WTC11 (cell line): ENCODE measurements around the gene MRPL54. TPM values are rescaled to one million over a fixed set of nuclear protein-coding genes. Genes with fewer than 3 reads are reported as not detected.

Experiments
- ATAC-seq: fragments of 200-7000 bp; cut with Tn5 transposase; 2 replicates; pipeline ENCODE4 v1.10.0; 2021; ENCODE audit warnings: mild to moderate bottlenecking, moderate library complexity
- CTCF ChIA-PET: fragments of 300-600 bp; sonication (Branson Sonifier 250); formaldehyde crosslinking; loops from one replicate; lab custom pipeline; 2021; ENCODE audit warnings: antibody characterized with exemption; lab: Charles Lee
- POLR2A ChIA-PET: fragments of 350-600 bp; sonication (Branson Sonifier 250); formaldehyde crosslinking; loops from one replicate; lab custom pipeline; 2021; ENCODE audit warnings: antibody characterized with exemption; lab: Charles Lee
- DNase-seq: peaks from one replicate; pipeline ENCODE4 v3.0.0; 2021; ENCODE audit warnings: low spot score
- H3K27ac Mint-ChIP-seq: 2 replicates; pipeline ENCODE4 v1.8.0; 2021; ENCODE audit warnings: mixed read lengths
- H3K27me3 Mint-ChIP-seq: 2 replicates; pipeline ENCODE4 v1.8.0; 2021; ENCODE audit warnings: low read depth, mild to moderate bottlenecking, moderate library complexity, mixed read lengths
- H3K36me3 Mint-ChIP-seq: 2 replicates; pipeline ENCODE4 v1.8.0; 2021; ENCODE audit warnings: mixed read lengths
- H3K4me1 Mint-ChIP-seq: 2 replicates; pipeline ENCODE4 v1.8.0; 2022; ENCODE audit warnings: mixed read lengths
- H3K4me3 Mint-ChIP-seq: 2 replicates; pipeline ENCODE4 v1.8.0; 2021; ENCODE audit warnings: mild to moderate bottlenecking, moderate library complexity, mixed read lengths
- H3K9me3 Mint-ChIP-seq: 2 replicates; pipeline ENCODE4 v1.8.0; 2021; ENCODE audit warnings: mixed read lengths
- CBFB ChIP-seq: sonication (generic); formaldehyde crosslinking; IDR thresholded peaks from 2 replicates; pipeline ENCODE4 v1.8.1; 2022; ENCODE audit warnings: mild to moderate bottlenecking, low read depth, missing genetic modification reagents
- CREM ChIP-seq: sonication (generic); formaldehyde crosslinking; IDR thresholded peaks from 2 replicates; pipeline ENCODE4 v1.8.1; 2022; ENCODE audit warnings: mild to moderate bottlenecking, missing genetic modification reagents, moderate library complexity
- ETV6 ChIP-seq: sonication (generic); formaldehyde crosslinking; IDR thresholded peaks from 2 replicates; pipeline ENCODE4 v1.8.1; 2022; ENCODE audit warnings: mild to moderate bottlenecking, missing genetic modification reagents
- HMGA2 ChIP-seq: fragments of 250-450 bp; sonication (Bioruptor Pico); IDR thresholded peaks from 2 replicates; pipeline ENCODE4 v1.4.0; 2021; ENCODE audit warnings: mild to moderate bottlenecking, moderate library complexity
- JUN ChIP-seq: sonication (generic); formaldehyde crosslinking; IDR thresholded peaks from 2 replicates; pipeline ENCODE4 v1.8.0; 2023; ENCODE audit warnings: mild to moderate bottlenecking, missing genetic modification reagents
- TCF7 ChIP-seq: sonication (generic); formaldehyde crosslinking; IDR thresholded peaks from 2 replicates; pipeline ENCODE4 v1.8.0; 2022; ENCODE audit warnings: mild to moderate bottlenecking, low read depth, missing genetic modification reagents, moderate library complexity
- ZNF138 ChIP-seq: sonication (generic); formaldehyde crosslinking; conservative IDR thresholded peaks from 2 replicates; pipeline ENCODE4 v1.8.1; 2022; ENCODE audit warnings: mild to moderate bottlenecking, moderate library complexity, missing genetic modification reagents
- ZNF263 ChIP-seq: sonication (generic); formaldehyde crosslinking; IDR thresholded peaks from 2 replicates; pipeline ENCODE4 v1.8.1; 2022; ENCODE audit warnings: low read depth, mild to moderate bottlenecking, moderate library complexity, missing genetic modification reagents
- total RNA-seq: library from RNA; stranded (reverse); gene quantifications from 3 replicates; pipeline ENCODE4 v1.2.3, GENCODE V29; 2021
- TF ChIP-seq, protein P1 (sequence below): sonication (generic); formaldehyde crosslinking; IDR thresholded peaks from 2 replicates; pipeline ENCODE4 v1.8.0; 2023; ENCODE audit warnings: missing genetic modification reagents, mild to moderate bottlenecking, borderline replicate concordance
- TF ChIP-seq, protein P2 (sequence below): sonication (generic); formaldehyde crosslinking; IDR thresholded peaks from 2 replicates; pipeline ENCODE4 v1.8.1; 2023; ENCODE audit warnings: mild to moderate bottlenecking, missing genetic modification reagents, borderline replicate concordance
- TF ChIP-seq, protein P3 (sequence below): fragments of 250-450 bp; sonication (Bioruptor Pico); IDR thresholded peaks from 2 replicates; pipeline ENCODE4 v1.8.0; 2021; ENCODE audit warnings: mild to moderate bottlenecking
- TF ChIP-seq, protein P4 (sequence below): fragments of 250-450 bp; sonication (Bioruptor Pico); IDR thresholded peaks from 2 replicates; pipeline ENCODE4 v1.9.0; 2021; ENCODE audit warnings: moderate library complexity, mild to moderate bottlenecking, inconsistent platforms, borderline replicate concordance
- TF ChIP-seq, protein P5 (sequence below): fragments of 250-450 bp; sonication (Bioruptor Pico); IDR thresholded peaks from 2 replicates; pipeline ENCODE4 v1.9.0; 2021; ENCODE audit warnings: mild to moderate bottlenecking
- TF ChIP-seq, protein P6 (sequence below): fragments of 250-450 bp; sonication (Bioruptor Pico); conservative IDR thresholded peaks from 2 replicates; pipeline ENCODE4 v1.9.0; 2021; ENCODE audit warnings: mild to moderate bottlenecking
- TF ChIP-seq, protein P7 (sequence below): sonication (generic); formaldehyde crosslinking; IDR thresholded peaks from 2 replicates; pipeline ENCODE4 v1.8.0; 2022; ENCODE audit warnings: missing genetic modification reagents

The MRPL54 gene
- total RNA-seq, 1 experiment from 2014 or later, result 62.3 TPM

DNA sequence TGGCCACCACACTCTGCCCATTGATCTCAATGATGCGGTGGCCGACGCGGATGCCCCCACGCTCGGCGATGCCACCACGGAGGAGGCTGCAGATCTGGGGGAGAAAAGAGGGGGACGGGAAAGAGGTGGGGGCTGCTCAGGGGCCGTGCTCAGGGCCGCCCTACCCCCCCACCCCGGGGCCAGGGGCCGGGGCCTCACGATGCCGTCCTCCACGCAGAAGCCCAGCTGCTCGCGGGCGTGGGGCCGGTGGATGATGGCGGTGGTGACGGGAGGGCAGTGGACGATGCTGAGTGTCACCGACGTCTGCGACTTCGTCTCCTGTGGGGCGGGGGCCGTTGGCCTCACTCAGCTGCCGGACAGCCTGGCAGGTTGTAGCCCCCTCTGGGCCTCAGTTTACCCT is 11.2 kb upstream of the MRPL54 start:
- Mint-ChIP-seq H3K27me3 (no peaks in the 10 kb centered on the region), H3K9me3 (no peaks in the 10 kb centered on the region), H3K27ac (no peak overlapping the region), H3K4me1 (no peaks in the 10 kb centered on the region), H3K36me3 (peaks cover 18% of the 10 kb centered on the region), H3K4me3 (no peak overlapping the region)
- ATAC-seq (no peak), DNase-seq (no peak)
- CTCF ChIA-PET, result interaction anchor here (0.5 to 1.5 kb wide), 3 partner anchors 11 to 312 kb away, joined by 3 to 4 read pairs (median 3); partner anchors contain the start of gene MRPL54
- TF ChIP-seq, protein P1, sequence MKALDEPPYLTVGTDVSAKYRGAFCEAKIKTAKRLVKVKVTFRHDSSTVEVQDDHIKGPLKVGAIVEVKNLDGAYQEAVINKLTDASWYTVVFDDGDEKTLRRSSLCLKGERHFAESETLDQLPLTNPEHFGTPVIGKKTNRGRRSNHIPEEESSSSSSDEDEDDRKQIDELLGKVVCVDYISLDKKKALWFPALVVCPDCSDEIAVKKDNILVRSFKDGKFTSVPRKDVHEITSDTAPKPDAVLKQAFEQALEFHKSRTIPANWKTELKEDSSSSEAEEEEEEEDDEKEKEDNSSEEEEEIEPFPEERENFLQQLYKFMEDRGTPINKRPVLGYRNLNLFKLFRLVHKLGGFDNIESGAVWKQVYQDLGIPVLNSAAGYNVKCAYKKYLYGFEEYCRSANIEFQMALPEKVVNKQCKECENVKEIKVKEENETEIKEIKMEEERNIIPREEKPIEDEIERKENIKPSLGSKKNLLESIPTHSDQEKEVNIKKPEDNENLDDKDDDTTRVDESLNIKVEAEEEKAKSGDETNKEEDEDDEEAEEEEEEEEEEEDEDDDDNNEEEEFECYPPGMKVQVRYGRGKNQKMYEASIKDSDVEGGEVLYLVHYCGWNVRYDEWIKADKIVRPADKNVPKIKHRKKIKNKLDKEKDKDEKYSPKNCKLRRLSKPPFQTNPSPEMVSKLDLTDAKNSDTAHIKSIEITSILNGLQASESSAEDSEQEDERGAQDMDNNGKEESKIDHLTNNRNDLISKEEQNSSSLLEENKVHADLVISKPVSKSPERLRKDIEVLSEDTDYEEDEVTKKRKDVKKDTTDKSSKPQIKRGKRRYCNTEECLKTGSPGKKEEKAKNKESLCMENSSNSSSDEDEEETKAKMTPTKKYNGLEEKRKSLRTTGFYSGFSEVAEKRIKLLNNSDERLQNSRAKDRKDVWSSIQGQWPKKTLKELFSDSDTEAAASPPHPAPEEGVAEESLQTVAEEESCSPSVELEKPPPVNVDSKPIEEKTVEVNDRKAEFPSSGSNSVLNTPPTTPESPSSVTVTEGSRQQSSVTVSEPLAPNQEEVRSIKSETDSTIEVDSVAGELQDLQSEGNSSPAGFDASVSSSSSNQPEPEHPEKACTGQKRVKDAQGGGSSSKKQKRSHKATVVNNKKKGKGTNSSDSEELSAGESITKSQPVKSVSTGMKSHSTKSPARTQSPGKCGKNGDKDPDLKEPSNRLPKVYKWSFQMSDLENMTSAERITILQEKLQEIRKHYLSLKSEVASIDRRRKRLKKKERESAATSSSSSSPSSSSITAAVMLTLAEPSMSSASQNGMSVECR (CRISPR knock-in tag), result no peak
- no peak for TF ChIP-seq ZNF263 (CRISPR knock-in tag)
- no peak for TF ChIP-seq ETV6
- TF ChIP-seq ZNF138 (CRISPR knock-in tag), result no peak
- TF ChIP-seq, protein P2, sequence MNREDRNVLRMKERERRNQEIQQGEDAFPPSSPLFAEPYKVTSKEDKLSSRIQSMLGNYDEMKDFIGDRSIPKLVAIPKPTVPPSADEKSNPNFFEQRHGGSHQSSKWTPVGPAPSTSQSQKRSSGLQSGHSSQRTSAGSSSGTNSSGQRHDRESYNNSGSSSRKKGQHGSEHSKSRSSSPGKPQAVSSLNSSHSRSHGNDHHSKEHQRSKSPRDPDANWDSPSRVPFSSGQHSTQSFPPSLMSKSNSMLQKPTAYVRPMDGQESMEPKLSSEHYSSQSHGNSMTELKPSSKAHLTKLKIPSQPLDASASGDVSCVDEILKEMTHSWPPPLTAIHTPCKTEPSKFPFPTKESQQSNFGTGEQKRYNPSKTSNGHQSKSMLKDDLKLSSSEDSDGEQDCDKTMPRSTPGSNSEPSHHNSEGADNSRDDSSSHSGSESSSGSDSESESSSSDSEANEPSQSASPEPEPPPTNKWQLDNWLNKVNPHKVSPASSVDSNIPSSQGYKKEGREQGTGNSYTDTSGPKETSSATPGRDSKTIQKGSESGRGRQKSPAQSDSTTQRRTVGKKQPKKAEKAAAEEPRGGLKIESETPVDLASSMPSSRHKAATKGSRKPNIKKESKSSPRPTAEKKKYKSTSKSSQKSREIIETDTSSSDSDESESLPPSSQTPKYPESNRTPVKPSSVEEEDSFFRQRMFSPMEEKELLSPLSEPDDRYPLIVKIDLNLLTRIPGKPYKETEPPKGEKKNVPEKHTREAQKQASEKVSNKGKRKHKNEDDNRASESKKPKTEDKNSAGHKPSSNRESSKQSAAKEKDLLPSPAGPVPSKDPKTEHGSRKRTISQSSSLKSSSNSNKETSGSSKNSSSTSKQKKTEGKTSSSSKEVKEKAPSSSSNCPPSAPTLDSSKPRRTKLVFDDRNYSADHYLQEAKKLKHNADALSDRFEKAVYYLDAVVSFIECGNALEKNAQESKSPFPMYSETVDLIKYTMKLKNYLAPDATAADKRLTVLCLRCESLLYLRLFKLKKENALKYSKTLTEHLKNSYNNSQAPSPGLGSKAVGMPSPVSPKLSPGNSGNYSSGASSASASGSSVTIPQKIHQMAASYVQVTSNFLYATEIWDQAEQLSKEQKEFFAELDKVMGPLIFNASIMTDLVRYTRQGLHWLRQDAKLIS (CRISPR knock-in tag), result no peak
- no peak for TF ChIP-seq CBFB (CRISPR knock-in tag)
- TF ChIP-seq, protein P3, sequence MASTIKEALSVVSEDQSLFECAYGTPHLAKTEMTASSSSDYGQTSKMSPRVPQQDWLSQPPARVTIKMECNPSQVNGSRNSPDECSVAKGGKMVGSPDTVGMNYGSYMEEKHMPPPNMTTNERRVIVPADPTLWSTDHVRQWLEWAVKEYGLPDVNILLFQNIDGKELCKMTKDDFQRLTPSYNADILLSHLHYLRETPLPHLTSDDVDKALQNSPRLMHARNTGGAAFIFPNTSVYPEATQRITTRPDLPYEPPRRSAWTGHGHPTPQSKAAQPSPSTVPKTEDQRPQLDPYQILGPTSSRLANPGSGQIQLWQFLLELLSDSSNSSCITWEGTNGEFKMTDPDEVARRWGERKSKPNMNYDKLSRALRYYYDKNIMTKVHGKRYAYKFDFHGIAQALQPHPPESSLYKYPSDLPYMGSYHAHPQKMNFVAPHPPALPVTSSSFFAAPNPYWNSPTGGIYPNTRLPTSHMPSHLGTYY (CRISPR knock-in tag), result no peak
- no peak for TF ChIP-seq CREM
- TF ChIP-seq TCF7, result no peak
- no peak for TF ChIP-seq JUN (CRISPR knock-in tag)
- POLR2A ChIA-PET, result no interaction called here

DNA sequence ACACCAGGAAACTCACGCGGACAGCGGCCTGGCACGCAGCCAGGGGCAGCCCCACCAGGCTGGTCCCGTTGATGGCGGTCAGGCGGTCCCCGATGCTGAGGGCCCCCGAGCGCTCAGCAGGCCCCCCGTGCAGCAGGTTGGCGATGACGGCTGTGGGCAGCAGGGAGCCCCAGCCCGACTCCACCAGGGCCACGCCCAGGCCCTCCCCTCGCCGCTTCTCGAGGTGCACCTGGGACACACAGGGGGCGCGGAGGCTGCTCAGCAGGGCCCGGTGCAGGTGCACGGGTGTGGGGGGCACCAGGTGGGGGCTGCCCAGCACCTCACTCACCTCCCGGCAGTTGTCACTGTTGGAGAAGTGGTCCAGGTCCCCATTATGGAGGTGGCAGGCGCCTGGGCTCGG is 10.0 kb upstream of the MRPL54 start:
- no peak for ATAC-seq
- H3K4me1 Mint-ChIP-seq, result no peaks in the 10 kb centered on the region
- H3K27me3 Mint-ChIP-seq, result no peaks in the 10 kb centered on the region
- DNase-seq, result no peak
- H3K36me3 Mint-ChIP-seq, result peaks cover 18% of the 10 kb centered on the region
- H3K4me3 Mint-ChIP-seq, result no peak overlapping the region
- ChIA-PET CTCF (interaction anchor here (1.5 kb wide), 1 partner anchor 10 kb away, joined by 3 read pairs; the partner anchor contains the start of gene MRPL54), POLR2A (no interaction called here)
- H3K27ac Mint-ChIP-seq, result no peak overlapping the region
- H3K9me3 Mint-ChIP-seq, result no peaks in the 10 kb centered on the region
- TF ChIP-seq, protein P4, sequence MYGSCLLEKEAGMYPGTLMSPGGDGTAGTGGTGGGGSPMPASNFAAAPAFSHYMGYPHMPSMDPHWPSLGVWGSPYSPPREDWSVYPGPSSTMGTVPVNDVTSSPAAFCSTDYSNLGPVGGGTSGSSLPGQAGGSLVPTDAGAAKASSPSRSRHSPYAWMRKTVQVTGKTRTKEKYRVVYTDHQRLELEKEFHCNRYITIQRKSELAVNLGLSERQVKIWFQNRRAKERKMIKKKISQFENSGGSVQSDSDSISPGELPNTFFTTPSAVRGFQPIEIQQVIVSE (CRISPR knock-in tag), result no peak
- TF ChIP-seq, protein P5, sequence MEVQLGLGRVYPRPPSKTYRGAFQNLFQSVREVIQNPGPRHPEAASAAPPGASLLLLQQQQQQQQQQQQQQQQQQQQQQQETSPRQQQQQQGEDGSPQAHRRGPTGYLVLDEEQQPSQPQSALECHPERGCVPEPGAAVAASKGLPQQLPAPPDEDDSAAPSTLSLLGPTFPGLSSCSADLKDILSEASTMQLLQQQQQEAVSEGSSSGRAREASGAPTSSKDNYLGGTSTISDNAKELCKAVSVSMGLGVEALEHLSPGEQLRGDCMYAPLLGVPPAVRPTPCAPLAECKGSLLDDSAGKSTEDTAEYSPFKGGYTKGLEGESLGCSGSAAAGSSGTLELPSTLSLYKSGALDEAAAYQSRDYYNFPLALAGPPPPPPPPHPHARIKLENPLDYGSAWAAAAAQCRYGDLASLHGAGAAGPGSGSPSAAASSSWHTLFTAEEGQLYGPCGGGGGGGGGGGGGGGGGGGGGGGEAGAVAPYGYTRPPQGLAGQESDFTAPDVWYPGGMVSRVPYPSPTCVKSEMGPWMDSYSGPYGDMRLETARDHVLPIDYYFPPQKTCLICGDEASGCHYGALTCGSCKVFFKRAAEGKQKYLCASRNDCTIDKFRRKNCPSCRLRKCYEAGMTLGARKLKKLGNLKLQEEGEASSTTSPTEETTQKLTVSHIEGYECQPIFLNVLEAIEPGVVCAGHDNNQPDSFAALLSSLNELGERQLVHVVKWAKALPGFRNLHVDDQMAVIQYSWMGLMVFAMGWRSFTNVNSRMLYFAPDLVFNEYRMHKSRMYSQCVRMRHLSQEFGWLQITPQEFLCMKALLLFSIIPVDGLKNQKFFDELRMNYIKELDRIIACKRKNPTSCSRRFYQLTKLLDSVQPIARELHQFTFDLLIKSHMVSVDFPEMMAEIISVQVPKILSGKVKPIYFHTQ, result no peak
- TF ChIP-seq HMGA2, result no peak
- TF ChIP-seq, protein P6, sequence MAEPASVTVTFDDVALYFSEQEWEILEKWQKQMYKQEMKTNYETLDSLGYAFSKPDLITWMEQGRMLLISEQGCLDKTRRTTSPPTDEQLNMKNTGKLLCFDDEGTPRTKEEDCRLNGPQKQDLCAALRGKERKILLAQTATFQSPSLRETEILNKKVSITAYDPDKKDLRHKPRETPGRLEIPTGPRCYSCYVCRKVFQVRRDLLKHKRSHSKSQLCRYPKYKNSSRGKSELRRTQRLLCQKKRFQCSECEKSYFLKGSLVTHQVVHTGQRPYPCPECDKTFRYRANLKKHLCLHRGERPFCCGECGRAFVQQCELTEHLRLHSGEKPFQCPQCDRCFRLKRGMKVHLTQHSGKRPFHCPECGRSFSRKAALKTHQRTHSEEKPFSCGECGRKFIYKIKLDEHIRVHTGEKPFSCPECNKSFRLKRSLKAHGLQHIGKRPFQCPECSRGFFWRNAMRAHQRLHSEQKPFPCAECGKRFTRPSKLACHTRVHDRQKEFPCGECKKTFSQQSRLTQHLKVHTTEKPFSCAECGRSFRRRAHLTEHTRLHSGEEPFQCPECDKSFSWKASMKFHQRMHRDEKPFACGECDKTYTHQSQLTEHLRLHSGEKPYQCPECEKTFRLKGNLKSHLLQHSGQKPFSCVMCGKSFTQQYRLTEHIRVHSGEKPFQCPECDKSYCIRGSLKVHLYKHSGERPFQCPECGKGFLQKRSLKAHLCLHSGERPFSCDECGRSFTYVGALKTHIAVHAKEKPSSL (CRISPR knock-in tag), result no peak
- TF ChIP-seq, protein P7, sequence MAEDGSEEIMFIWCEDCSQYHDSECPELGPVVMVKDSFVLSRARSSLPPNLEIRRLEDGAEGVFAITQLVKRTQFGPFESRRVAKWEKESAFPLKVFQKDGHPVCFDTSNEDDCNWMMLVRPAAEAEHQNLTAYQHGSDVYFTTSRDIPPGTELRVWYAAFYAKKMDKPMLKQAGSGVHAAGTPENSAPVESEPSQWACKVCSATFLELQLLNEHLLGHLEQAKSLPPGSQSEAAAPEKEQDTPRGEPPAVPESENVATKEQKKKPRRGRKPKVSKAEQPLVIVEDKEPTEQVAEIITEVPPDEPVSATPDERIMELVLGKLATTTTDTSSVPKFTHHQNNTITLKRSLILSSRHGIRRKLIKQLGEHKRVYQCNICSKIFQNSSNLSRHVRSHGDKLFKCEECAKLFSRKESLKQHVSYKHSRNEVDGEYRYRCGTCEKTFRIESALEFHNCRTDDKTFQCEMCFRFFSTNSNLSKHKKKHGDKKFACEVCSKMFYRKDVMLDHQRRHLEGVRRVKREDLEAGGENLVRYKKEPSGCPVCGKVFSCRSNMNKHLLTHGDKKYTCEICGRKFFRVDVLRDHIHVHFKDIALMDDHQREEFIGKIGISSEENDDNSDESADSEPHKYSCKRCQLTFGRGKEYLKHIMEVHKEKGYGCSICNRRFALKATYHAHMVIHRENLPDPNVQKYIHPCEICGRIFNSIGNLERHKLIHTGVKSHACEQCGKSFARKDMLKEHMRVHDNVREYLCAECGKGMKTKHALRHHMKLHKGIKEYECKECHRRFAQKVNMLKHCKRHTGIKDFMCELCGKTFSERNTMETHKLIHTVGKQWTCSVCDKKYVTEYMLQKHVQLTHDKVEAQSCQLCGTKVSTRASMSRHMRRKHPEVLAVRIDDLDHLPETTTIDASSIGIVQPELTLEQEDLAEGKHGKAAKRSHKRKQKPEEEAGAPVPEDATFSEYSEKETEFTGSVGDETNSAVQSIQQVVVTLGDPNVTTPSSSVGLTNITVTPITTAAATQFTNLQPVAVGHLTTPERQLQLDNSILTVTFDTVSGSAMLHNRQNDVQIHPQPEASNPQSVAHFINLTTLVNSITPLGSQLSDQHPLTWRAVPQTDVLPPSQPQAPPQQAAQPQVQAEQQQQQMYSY (CRISPR knock-in tag), result no peak
